Left ventricle myocardium superior (tissue), 1 donor: ENCODE data around the gene RDH13. TPM values are rescaled to one million over a fixed set of nuclear protein-coding genes. Genes with fewer than 3 reads are reported as not detected.

Experiments
- ATAC-seq: fragments of 200-7000 bp; cut with Tn5 transposase; one replicate; pipeline ENCODE4 v1.9.1; 2020; ENCODE audit warnings: mild to moderate bottlenecking, moderate library complexity
- DNase-seq: peaks from one replicate; pipeline ENCODE4 v3.0.0-alpha.2; 2020
- intact Hi-C: fragments of 100-400 bp; cut with micrococcal nuclease; formaldehyde crosslinking; loops from one replicate; pipeline ENCODE4 v1.11.0; 2022
- total RNA-seq: library from RNA; stranded (reverse); fragmentation: NEBNext Ultra II Directional; extraction: Animal tissue kit (Norgen Biotek cat#: 25700); gene quantifications from one replicate; pipeline ENCODE4 v1.2.1, GENCODE V29; 2021
- donor health status: DM: no; HTN: yes; CAD: no; lungs with severe emphysema.

RDH13 gene
- total RNA-seq, 1 donor from 2014 or later = 52.0 TPM

DNA sequence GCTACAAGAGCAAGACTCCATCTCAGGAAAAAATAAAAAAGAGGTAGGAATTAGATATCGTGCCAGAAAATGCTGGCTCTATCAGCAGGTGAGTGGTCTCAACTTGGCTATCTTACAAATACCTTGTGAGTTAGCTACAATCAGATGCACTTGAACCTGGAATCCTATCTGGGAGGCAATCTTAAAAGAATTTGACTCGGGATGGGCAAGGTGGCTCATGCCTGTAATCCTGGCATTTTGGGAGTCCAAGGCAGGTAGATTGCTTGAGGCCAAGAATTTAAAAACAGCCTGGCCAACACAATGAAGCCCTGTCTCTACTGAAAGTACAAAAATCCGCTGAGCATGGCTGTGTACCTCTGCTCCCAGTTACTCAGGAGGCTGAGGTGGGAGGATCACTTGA is 67.4 kb downstream of the RDH13 start:
- DNase-seq = no peak
- intact Hi-C loops = no loop called here

More for the DNA sequence above, 67.4 kb downstream of the RDH13 start:
- ATAC-seq = no peak

Other genes with a start within 250 kb of the RDH13 start
- not detected for gene KIR3DL1, start 246.7 kb downstream of the RDH13 start, total RNA-seq
- not detected for gene KIR2DS4, start 230.5 kb downstream of the RDH13 start, total RNA-seq
- gene KIR3DL2, start 212.7 kb downstream of the RDH13 start, total RNA-seq = not detected
- 0.32 TPM for gene FCAR, start 188.9 kb downstream of the RDH13 start, total RNA-seq
- 0.27 TPM for gene NCR1, start 157.0 kb downstream of the RDH13 start, total RNA-seq
- not detected for gene NLRP7, start 115.6 kb downstream of the RDH13 start, total RNA-seq
- 0.67 TPM for gene NLRP2, start 96.8 kb downstream of the RDH13 start, total RNA-seq
- not detected for gene GP6, start 24.9 kb downstream of the RDH13 start, total RNA-seq
- gene EPS8L1, start 12.7 kb upstream of the RDH13 start, total RNA-seq = 2.7 TPM
- 141 TPM for gene PPP1R12C, start 54.5 kb upstream of the RDH13 start, total RNA-seq
- 50.2 TPM for gene TNNT1, start 86.1 kb upstream of the RDH13 start, total RNA-seq
- 5,071 TPM for gene TNNI3, start 94.6 kb upstream of the RDH13 start, total RNA-seq
- gene DNAAF3, start 103.5 kb upstream of the RDH13 start, total RNA-seq = 0.87 TPM
- gene SYT5, start 117.1 kb upstream of the RDH13 start, total RNA-seq = not detected
- gene PTPRH, start 146.4 kb upstream of the RDH13 start, total RNA-seq = 0.47 TPM
- 1.9 TPM for gene TMEM86B, start 165.6 kb upstream of the RDH13 start, total RNA-seq
- 39.2 TPM for gene PPP6R1, start 195.9 kb upstream of the RDH13 start, total RNA-seq
- 28.6 TPM for gene HSPBP1, start 217.0 kb upstream of the RDH13 start, total RNA-seq
- gene BRSK1, start 220.8 kb upstream of the RDH13 start, total RNA-seq = 1.9 TPM